Measurements from ENCODE around the gene OTOG.

OTOG gene

GRCh38 chr11:17518366-17518765 lies 28.7 kb upstream of the OTOG start:
- no peak for DNase-seq (ENCODE audit: low spot score)

GRCh38 chr11:17519061-17519885 lies 27.8 kb upstream of the OTOG start:
- DNase-seq (ENCODE audit: low spot score): no peak

GRCh38 chr11:17521106-17521900 lies 25.8 kb upstream of the OTOG start:
- no peak for DNase-seq (ENCODE audit: low spot score)

- DNase-seq (ENCODE audit: low spot score): no peak
Measured at GRCh38 chr11:17522655-17523054, 24.4 kb upstream of the OTOG start.

GRCh38 chr11:17524221-17524620 lies 22.8 kb upstream of the OTOG start:
- no peak for DNase-seq (ENCODE audit: low spot score)

GRCh38 chr11:17525570-17525969 lies 21.5 kb upstream of the OTOG start:
- DNase-seq (ENCODE audit: low spot score): no peak

- DNase-seq (ENCODE audit: low spot score): no peak
Measured at GRCh38 chr11:17526326-17526725, 20.7 kb upstream of the OTOG start.

GRCh38 chr11:17526931-17527627 lies 20.0 kb upstream of the OTOG start:
- no peak for DNase-seq (ENCODE audit: low spot score)

GRCh38 chr11:17527628-17527995 lies 19.4 kb upstream of the OTOG start:
- no peak for DNase-seq (ENCODE audit: low spot score)

- DNase-seq (ENCODE audit: low spot score): peak; percentile 76
Measured at GRCh38 chr11:17528181-17528691, 18.8 kb upstream of the OTOG start.

GRCh38 chr11:17528906-17529843 lies 17.9 kb upstream of the OTOG start:
- DNase-seq (ENCODE audit: low spot score): no peak

GRCh38 chr11:17529844-17530185 lies 17.2 kb upstream of the OTOG start:
- DNase-seq (ENCODE audit: low spot score): no peak

GRCh38 chr11:17531071-17531600 lies 15.9 kb upstream of the OTOG start:
- DNase-seq (ENCODE audit: low spot score): no peak

GRCh38 chr11:17531636-17532113 lies 15.4 kb upstream of the OTOG start:
- peak; percentile 26 for DNase-seq (ENCODE audit: low spot score)

- DNase-seq (ENCODE audit: low spot score): no peak
Measured at GRCh38 chr11:17532784-17533183, 14.3 kb upstream of the OTOG start.

GRCh38 chr11:17533341-17533740 lies 13.7 kb upstream of the OTOG start:
- DNase-seq (ENCODE audit: low spot score): no peak

- no peak for DNase-seq (ENCODE audit: low spot score)
Measured at GRCh38 chr11:17533778-17534415, 13.2 kb upstream of the OTOG start.

- no peak for DNase-seq (ENCODE audit: low spot score)
Measured at GRCh38 chr11:17535488-17535887, 11.6 kb upstream of the OTOG start.

GRCh38 chr11:17537261-17537660 lies 9.8 kb upstream of the OTOG start:
- DNase-seq (ENCODE audit: low spot score): no peak

GRCh38 chr11:17538054-17538453 lies 9.0 kb upstream of the OTOG start:
- no peak for DNase-seq (ENCODE audit: low spot score)

- no peak for DNase-seq (ENCODE audit: low spot score)
Measured at GRCh38 chr11:17538731-17539130, 8.3 kb upstream of the OTOG start.
